Inferior parietal cortex (tissue), 1 donor: Measurements from ENCODE around the gene RAMP1.

Experiments
- DNase-seq: peaks from one replicate; pipeline ENCODE4 v3.0.0-alpha.2; 2016; ENCODE audit errors: extremely low spot score

The RAMP1 gene

DNA sequence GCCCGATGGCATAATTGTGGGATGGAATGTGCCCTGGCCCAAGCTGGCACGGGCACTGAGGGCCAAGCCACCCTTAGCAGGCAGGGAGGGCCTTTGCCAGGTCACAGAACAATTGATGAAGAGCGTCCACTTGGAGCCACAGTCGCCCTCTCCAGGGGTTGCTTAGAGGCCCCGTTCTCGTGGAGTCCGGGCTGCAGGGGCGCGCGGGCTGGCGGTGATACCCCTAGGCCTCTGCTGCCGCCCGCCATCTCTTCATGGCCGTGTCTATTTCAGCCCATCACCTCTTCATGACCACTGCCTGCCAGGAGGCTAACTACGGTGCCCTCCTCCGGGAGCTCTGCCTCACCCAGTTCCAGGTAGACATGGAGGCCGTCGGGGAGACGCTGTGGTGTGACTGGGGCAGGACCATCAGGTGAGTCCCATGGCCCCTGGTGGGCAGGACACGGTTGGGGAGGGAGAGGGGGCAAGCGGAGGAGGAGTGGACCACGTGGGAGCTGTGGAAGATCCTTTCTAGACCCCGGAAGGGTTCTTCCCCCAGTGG, 17.6 kb downstream of the RAMP1 start:
- DNase-seq = no peak

GRCh38 chr2:237877576-237878307, 18.3 kb downstream of the RAMP1 start:
- DNase-seq = no peak

DNA sequence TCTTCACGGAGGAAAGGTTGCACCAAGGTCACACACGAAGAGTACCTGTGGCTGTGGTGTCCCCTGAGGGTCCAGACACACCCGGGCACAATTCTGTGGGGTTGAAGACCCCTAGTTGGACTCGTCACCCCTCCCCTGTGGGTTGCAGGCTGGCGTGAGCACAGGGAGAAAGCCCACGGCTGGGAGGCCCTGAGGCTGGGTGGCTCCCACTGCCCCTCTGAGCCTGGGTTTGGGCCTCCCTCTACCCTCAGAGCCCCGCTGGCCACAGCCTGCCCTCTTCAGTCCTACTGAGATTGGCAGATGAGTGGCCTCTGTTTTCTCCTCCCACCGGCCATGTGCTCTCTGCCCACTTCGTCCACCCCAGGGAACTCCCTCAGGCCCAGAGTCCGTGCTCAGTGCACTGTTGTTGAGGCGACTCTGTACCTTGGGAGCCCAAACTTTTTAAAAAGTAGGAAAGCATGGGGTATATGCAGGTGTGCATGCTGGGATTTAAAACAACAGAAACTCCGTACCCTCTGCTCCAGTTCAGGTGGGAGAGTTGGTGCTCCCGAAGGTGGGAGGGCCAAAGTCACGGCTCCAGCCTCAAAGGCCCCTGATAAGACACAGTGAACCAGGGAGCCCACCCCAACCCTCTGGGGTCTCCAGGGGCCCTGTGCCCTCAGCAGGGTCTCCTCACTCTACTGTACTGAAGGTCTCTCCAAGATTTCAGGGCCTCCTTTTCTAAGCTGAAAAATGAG, 19.1 kb downstream of the RAMP1 start:
- no peak for DNase-seq

- peak; percentile 46 for DNase-seq
Observed at GRCh38 chr2:237879058-237879430, 19.6 kb downstream of the RAMP1 start.

DNA sequence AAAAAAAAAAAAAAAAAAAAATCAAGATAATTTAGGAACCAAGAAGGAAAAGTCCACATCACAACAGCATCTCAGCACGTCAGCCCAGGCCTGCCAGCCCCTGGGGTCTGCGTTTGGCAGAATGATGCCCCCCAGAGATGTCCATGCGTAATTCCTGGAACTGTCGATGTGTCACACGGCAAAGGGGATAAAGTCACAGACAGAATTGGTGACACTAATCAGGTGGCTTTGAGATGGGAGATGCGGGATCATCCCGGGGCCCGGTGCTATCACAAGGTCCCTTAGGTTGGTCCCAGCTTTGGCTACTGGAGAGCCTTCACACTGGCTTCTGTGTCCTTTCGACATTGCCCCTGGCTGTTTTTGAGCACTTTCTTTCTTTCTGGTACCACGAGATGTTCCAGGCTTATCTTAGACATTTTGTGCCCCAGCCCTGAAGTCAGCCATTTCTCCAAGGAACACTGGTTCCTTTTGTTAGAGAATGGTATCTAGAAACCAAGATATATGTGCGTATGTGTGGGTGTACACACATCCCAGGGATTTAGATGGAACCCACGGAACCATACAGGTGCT, 20.7 kb downstream of the RAMP1 start:
- no peak for DNase-seq

DNA sequence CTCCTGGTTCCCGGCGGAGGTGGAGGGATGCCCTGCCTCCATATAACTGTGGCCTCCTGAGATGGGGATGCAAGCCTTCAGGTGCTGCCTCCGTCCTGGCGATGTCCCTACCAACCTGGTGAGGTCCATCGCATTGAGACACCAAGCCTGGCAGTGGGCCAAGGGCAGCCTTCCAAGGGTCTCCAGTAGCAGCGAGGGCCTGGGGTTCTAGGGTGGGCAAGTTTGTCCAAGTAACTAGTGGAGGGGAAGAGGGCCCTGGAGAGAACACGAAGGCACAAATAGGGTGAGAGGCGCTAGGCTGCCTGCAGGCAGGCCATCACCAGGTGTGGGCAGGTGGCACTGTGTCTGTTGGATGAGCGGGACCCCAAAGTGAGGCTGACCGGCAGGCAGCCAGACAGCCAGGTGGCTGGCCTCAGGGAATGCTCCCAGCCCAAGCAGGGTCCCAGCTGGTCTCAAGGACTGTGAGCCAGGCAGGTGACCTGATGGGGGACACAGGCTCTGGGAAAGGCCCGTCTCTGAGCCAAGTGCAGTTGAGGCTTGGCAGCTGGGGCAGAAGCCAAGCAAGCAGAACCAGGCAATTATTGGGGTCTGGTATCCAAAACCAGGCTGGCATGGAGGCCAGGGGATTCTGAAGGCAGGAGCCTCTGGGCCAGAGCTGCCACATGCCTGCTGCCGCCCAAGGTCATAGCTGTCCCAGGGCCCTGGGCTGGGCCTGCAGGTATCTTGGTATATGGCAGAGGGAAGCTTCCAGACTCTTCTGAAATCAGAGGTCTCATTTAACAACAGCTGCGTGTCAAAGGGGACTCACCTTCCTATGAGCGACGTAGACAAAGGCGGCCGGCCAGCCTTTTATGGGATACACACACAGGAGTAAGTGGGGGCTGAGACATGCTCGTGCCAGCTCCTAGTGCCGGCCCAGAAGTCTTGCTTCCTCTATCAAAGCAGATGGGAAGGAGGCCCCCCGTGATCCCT, 23.4 kb downstream of the RAMP1 start:
- DNase-seq = no peak

DNA sequence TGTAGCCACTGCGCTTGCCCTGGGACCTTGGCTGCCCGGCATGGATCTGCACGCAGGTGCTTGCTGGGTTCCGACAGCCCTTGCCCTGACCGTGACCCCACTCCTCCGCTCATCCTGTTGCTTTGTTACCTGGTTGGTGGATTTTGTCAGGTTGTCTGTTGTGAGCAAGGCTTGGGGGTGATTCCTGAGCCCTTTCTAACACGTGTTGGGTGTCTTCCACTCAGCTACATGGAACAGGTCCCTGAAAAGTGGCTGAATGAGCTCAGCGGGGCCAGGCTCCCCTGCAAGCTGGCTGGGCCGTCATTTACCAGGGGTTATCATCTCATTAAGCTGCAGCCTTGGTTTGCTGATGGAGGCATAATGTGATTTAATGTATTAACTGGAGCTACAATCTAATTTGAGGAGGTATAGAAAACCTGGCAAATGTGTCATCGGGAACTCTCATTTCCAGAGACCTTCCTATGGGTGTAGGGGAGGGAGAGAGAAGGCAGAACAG, 24.6 kb downstream of the RAMP1 start:
- DNase-seq = no peak

- no peak for DNase-seq
Observed at GRCh38 chr2:237884681-237885080, 25.3 kb downstream of the RAMP1 start.

- no peak for DNase-seq
Observed at GRCh38 chr2:237885111-237885930, 25.9 kb downstream of the RAMP1 start.

- no peak for DNase-seq
Observed at GRCh38 chr2:237885931-237886684, 26.7 kb downstream of the RAMP1 start.

GRCh38 chr2:237886685-237887481, 27.5 kb downstream of the RAMP1 start:
- DNase-seq = no peak

GRCh38 chr2:237888389-237888788, 29.0 kb downstream of the RAMP1 start:
- no peak for DNase-seq

DNA sequence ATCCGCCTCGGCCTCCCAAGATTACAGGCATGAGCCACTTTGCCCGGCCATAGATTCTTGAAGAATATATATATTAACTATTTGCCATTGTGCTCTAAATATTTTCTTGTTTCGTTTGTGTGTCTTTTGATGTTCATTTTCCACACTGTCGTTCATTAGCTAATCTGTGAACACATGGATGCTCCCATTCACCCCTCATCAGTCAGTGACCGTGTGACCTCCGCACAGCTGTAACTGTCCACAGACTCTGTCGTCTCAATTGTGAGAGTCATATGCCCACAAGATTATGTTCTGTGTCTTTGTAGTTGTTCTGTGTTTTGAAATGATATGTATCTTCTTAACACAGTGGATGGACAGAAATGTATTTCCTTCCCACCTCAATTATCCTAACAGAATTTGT, 29.6 kb downstream of the RAMP1 start:
- DNase-seq = no peak

- DNase-seq = no peak
Observed at GRCh38 chr2:237889811-237890210, 30.4 kb downstream of the RAMP1 start.

DNA sequence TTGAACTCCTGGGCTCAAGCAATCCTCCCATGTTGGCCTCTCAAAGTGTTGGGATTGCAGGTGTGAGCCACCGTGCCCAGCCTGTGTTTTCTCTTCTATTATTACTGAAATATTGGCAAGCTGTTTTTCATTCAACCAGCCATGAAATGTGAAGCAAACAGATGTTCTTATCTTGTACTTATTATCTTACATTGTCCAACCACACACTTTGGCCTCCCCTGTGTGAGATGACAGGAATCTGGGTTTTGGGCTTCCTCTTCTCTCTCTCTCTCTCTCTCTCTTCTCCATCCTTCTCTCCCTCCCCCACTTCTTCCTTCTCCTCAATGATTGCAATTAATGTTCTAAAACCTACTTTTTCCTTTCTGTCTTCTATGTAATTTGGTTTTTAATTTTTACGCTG, 33.1 kb downstream of the RAMP1 start:
- DNase-seq = no peak

DNA sequence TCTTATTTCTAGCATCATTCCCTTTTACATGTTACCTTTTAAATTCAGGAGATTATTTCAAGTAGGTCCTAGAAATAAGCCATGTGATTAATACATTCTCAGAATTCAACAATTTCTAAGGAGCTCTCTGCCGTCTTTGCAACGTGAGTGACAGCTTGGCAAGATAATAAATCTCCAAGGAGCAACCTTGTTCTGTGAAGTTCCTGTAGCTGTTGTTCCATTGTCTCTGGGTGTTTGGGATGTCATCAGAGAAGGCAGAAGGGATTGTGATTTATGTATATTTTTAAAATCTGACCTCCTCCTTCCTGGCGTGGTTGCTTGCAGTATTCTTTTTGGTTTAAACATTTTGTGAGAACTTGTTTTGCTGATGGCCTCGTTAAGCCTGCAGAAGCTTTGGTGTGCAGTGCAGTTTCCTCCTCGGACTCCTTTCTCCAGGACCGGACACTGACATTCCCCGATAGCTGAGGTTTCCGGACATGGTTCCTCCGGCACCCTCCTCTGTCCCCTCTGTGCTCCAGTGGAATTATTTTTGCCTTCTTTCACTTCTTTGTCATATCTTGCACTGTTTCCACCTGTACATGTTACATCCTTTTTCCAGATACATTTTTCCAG, 33.7 kb downstream of the RAMP1 start:
- no peak for DNase-seq

- DNase-seq = no peak
Observed at GRCh38 chr2:237894396-237894979, 35.1 kb downstream of the RAMP1 start.

DNA sequence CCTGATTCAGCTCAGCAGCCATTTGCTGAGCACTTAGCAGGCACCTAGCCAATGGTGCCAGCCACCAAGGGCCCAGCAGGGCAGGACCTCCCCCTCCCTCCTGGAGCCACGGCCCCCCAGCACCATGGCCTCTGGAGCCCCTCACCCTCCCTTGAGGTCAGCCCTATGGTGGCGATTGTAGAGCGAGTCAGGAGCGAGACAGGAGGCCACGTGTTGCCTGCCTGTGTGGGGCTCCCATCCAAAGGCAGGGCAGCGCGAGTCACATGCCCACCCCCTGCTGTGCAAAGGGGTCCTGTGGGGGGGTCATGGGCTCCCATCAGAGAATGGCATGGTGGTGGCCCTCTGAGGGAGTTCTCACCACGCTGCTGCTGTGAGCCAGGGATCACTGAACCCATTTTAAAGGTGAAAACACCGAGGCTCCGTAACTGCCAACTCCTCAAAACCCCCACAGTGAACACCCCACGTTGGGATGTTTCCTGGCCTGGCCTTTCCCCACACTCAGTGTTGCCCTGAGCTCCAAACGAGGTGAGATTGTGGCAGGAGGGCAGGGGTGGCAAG, 35.6 kb downstream of the RAMP1 start:
- no peak for DNase-seq
